HEK293T (cell line): ENCODE measurements around the gene STRIP1.
"Not testable (repeated sequence)": the region's sequence is repeated elsewhere in the genome, so short reads cannot be mapped to it uniquely, and the experiment has no call there.

ENCODE experiments used
- CTCF ChIA-PET: fragments of 350-600 bp; formaldehyde crosslinking; extraction: SDS; loops from one replicate; lab custom pipeline; 2021; ENCODE audit warnings: antibody characterized with exemption, inconsistent platforms; lab: Yijun Ruan, JAX
- POLR2A ChIA-PET: fragments of 350-600 bp; formaldehyde crosslinking; extraction: SDS; loops from one replicate; lab custom pipeline; 2020; ENCODE audit warnings: antibody characterized with exemption, inconsistent platforms; lab: Yijun Ruan, JAX
- DNase-seq: peaks from one replicate; pipeline ENCODE4 v3.0.0; 2012; ENCODE audit warnings: mixed read lengths; ENCODE audit errors: extremely low spot score
- ARNT ChIP-seq: fragments of 450-650 bp; IDR thresholded peaks from 2 replicates; pipeline ENCODE4 v1.6.1; 2017; ENCODE audit warnings: mild to moderate bottlenecking
- BHLHE40 ChIP-seq: fragments of 450-650 bp; IDR thresholded peaks from 2 replicates; pipeline ENCODE4 v1.6.1; 2016; ENCODE audit warnings: mild to moderate bottlenecking, moderate library complexity, borderline replicate concordance
- CTBP1 ChIP-seq: fragments of 450-650 bp; IDR thresholded peaks from 2 replicates; pipeline ENCODE4 v1.6.1; 2016; ENCODE audit warnings: borderline replicate concordance
- ELF4 ChIP-seq: fragments of 450-650 bp; IDR thresholded peaks from 2 replicates; pipeline ENCODE4 v1.6.1; 2017; ENCODE audit warnings: antibody characterized with exemption
- FOXA1 ChIP-seq: fragments of 450-650 bp; IDR thresholded peaks from 2 replicates; pipeline ENCODE4 v1.6.1; 2016; ENCODE audit warnings: mild to moderate bottlenecking
- FOXK2 ChIP-seq: fragments of 450-650 bp; IDR thresholded peaks from 2 replicates; pipeline ENCODE4 v1.6.1; 2016; ENCODE audit warnings: mild to moderate bottlenecking
- FOXM1 ChIP-seq: fragments of 450-650 bp; IDR thresholded peaks from 2 replicates; pipeline ENCODE4 v1.6.1; 2017; ENCODE audit warnings: mild to moderate bottlenecking, borderline replicate concordance
- HDGF ChIP-seq: fragments of 450-650 bp; IDR thresholded peaks from 2 replicates; pipeline ENCODE4 v1.6.1; 2017; ENCODE audit warnings: antibody characterized with exemption, borderline replicate concordance
- L3MBTL2 ChIP-seq: fragments of 450-650 bp; conservative IDR thresholded peaks from 2 replicates; pipeline ENCODE4 v1.6.1; 2016; ENCODE audit warnings: mild to moderate bottlenecking
- LEF1 ChIP-seq: fragments of 450-650 bp; IDR thresholded peaks from 2 replicates; pipeline ENCODE4 v1.6.1; 2017; ENCODE audit warnings: mild to moderate bottlenecking, borderline replicate concordance
- NFRKB ChIP-seq: fragments of 450-650 bp; IDR thresholded peaks from 2 replicates; pipeline ENCODE4 v1.6.1; 2016; ENCODE audit warnings: mild to moderate bottlenecking, moderate library complexity
- PKNOX1 ChIP-seq: fragments of 450-650 bp; IDR thresholded peaks from 2 replicates; pipeline ENCODE4 v1.6.1; 2016
- SP1 ChIP-seq: fragments of 450-650 bp; IDR thresholded peaks from 2 replicates; pipeline ENCODE4 v1.6.1; 2017
- SUZ12 ChIP-seq: fragments of 450-650 bp; IDR thresholded peaks from 2 replicates; pipeline ENCODE4 v1.6.1; 2016; ENCODE audit warnings: mild to moderate bottlenecking
- TARDBP ChIP-seq: fragments of 450-650 bp; IDR thresholded peaks from 2 replicates; pipeline ENCODE4 v1.6.1; 2016
- ZNF384 ChIP-seq: fragments of 450-650 bp; IDR thresholded peaks from 2 replicates; pipeline ENCODE4 v1.6.1; 2016

The STRIP1 gene

DNA sequence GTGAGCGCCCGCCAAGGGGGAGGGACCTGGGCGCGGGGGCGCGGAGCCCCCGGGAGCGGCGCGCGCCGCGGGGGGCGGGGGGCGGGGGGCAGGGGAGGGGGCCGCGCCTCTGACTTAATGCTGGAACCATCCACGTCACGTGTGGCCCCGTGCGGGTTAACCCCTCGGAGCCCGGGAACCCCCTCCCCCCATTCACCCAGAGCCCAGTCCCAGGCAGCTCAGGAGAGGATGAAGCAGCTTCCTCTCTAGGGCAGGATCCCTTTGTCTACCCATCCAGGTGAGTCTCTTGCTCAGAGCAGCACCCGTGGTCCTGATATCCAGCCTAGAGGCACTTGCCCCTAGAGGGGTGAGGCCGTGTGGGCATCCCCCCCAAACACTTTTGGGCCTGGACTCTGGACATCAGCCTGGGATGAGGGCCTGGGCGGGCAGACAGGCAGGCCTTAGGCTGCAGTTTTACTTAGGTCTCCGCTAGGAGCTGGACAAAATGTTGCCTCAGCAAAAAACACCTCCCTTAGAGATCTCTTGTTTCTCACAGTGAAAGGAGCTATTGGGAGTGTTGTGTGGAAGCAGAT is 36.3 kb downstream of the STRIP1 start, which contains the start of gene ALX3:
ALX3 (minus strand) TSS at position 2 of the 572 bp plus-strand sequence. CDS start 60 bp downstream, outside the sequence.
- no peak for DNase-seq
- no peak for TF ChIP-seq LEF1
- no peak for TF ChIP-seq FOXM1
- TF ChIP-seq TARDBP, result no peak
- ChIA-PET POLR2A (interaction anchor here (1.1 kb wide), 1 partner anchor 9 kb away, joined by 5 read pairs; no protein-coding TSS in a partner anchor), CTCF (interaction anchor here (1.5 to 2.8 kb wide), 2 partner anchors 18 to 46 kb away, joined by 5 to 14 read pairs; no protein-coding TSS in a partner anchor)

- TF ChIP-seq FOXM1 (no peak), BHLHE40 (no peak), SUZ12 (no peak), FOXK2 (no peak), LEF1 (no peak), ZNF384 (no peak)
- no peak for DNase-seq
- ChIA-PET POLR2A (no interaction called here), CTCF (interaction anchor here (0.6 to 1.8 kb wide), 3 partner anchors 14 to 50 kb away, joined by 3 to 4 read pairs (median 3); no protein-coding TSS in a partner anchor)
Measured at GRCh38 chr1:110074166-110074565, 39.7 kb downstream of the STRIP1 start.

DNA sequence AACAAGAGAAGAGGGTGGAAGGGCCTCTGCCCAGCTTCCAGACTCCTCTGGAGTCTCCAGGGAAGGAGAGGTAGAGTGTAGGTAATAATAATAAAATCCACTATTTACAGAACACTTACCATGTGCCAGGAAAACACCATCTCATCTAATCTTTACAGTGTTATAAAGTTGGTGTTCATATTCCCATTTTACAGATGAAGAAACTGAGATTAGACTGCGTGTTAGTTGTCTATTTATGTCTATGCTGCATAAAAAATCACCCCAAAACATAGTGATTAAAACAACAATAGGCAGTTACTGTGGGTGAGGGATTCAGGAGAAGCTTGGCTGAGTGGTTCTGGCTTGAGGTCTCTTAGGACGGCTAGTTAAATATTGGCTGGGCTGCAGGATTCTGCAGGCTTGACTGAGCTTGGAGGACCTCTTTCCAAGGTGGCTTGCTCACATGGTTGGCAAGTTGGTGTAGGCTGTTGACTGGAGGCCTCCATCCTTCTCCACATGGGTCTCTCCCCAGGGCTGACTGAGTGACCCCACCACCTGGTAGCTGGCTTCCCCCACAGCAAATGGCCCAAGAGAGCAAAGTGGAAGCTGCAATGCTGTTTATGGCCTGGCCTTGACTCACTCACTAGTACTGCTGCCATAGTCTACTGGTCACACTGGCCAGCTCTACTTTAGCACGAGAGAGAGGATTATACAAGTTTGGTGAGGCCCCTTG is 42.5 kb downstream of the STRIP1 start:
- TF ChIP-seq SUZ12, result no peak
- no peak for TF ChIP-seq FOXM1
- no peak for TF ChIP-seq L3MBTL2
- no peak for TF ChIP-seq BHLHE40
- TF ChIP-seq ARNT, result no peak
- no peak for TF ChIP-seq ZNF384
- no peak for TF ChIP-seq PKNOX1
- no peak for TF ChIP-seq LEF1
- no peak for TF ChIP-seq TARDBP
- TF ChIP-seq FOXK2, result no peak
- no peak for TF ChIP-seq ELF4
- no peak for TF ChIP-seq HDGF
- TF ChIP-seq CTBP1, result no peak
- no peak for TF ChIP-seq NFRKB
- TF ChIP-seq FOXA1, result no peak
- TF ChIP-seq SP1, result no peak
- no peak for DNase-seq
- CTCF ChIA-PET, result interaction anchor here (0.7 to 1.8 kb wide), 3 partner anchors 11 to 150 kb away, joined by 3 to 9 read pairs (median 7); no protein-coding TSS in a partner anchor
- POLR2A ChIA-PET, result no interaction called here

GRCh38 chr1:110079995-110080394 is 45.6 kb downstream of the STRIP1 start:
- DNase-seq, POLR2A ChIA-PET, CTCF ChIA-PET: not testable (repeated sequence)

GRCh38 chr1:110081061-110081460 is 46.6 kb downstream of the STRIP1 start:
- no peak for TF ChIP-seq L3MBTL2
- TF ChIP-seq FOXK2, result no peak
- TF ChIP-seq SP1, result no peak
- no peak for TF ChIP-seq TARDBP
- TF ChIP-seq SUZ12, result no peak
- POLR2A ChIA-PET, result interaction anchor here (1.2 to 2.0 kb wide), 2 partner anchors 8 to 10 kb away, joined by 3 to 8 read pairs; no protein-coding TSS in a partner anchor
- CTCF ChIA-PET, result interaction anchor here (1.2 to 1.8 kb wide), 2 partner anchors 22 to 25 kb away, joined by 3 to 5 read pairs; no protein-coding TSS in a partner anchor
- no peak for DNase-seq

GRCh38 chr1:110082477-110082876 is 48.1 kb downstream of the STRIP1 start:
- CTCF ChIA-PET, result interaction anchor here (1.8 kb wide), 1 partner anchor 23 kb away, joined by 5 read pairs; no protein-coding TSS in a partner anchor
- POLR2A ChIA-PET, result no interaction called here
- no peak for DNase-seq
- TF ChIP-seq L3MBTL2, result no peak
- no peak for TF ChIP-seq SUZ12
- no peak for TF ChIP-seq FOXM1
- no peak for TF ChIP-seq CTBP1
- TF ChIP-seq ZNF384, result no peak
- TF ChIP-seq SP1, result no peak
- TF ChIP-seq ELF4, result no peak
- no peak for TF ChIP-seq FOXK2
- no peak for TF ChIP-seq FOXA1
- TF ChIP-seq TARDBP, result no peak
- TF ChIP-seq HDGF, result no peak
- TF ChIP-seq LEF1, result no peak
- no peak for TF ChIP-seq ARNT
- TF ChIP-seq BHLHE40, result no peak
- TF ChIP-seq NFRKB, result no peak
- TF ChIP-seq PKNOX1, result no peak

GRCh38 chr1:110083061-110083865 is 48.8 kb downstream of the STRIP1 start:
- CTCF ChIA-PET, result no interaction called here
- DNase-seq, result no peak
- TF ChIP-seq LEF1 (no peak), SUZ12 (no peak), HDGF (no peak), FOXM1 (no peak), ZNF384 (no peak), PKNOX1 (no peak), NFRKB (no peak), SP1 (no peak), ELF4 (no peak), FOXK2 (no peak), CTBP1 (no peak), L3MBTL2 (no peak)
- POLR2A ChIA-PET, result no interaction called here
